ENCODE measurements around the gene PRH2. TPM values are rescaled to one million over a fixed set of nuclear protein-coding genes. Genes with fewer than 3 reads are reported as not detected.

Gene PRH2
- total and polyA plus RNA-seq, 3 donors from 2014 or later, result 1.2 to 6.5 (median 1.3) TPM

GRCh38 chr12:10910380-10910779 is 18.7 kb upstream of the PRH2 start:
- Histone ChIP-seq H3K27me3 (no peaks in the 10 kb centered on the region), H3K36me3 (ENCODE audit: low read depth, missing control alignments) (no peaks in the 10 kb centered on the region), H3K4me1 (no peaks in the 10 kb centered on the region), H3K9me3 (no peaks in the 10 kb centered on the region), H3K27ac (no peak overlapping the region), H3K4me3 (no peak overlapping the region)
- 77 to 90% methylated on average over 8 of the region's 8 CpGs for WGBS, 2 donors
- intact Hi-C loops (cut with DNase I; ENCODE audit: low total_unique reads), result no loop called here
- DNase-seq, result no peak
- TF ChIP-seq CTCF (IDR thresholded peaks at IDR 0.05) (no peak), POLR2A (IDR thresholded peaks at IDR 0.05) (no peak)

- Histone ChIP-seq H3K27ac (no peak overlapping the region), H3K27me3 (no peaks in the 10 kb centered on the region), H3K4me1 (no peaks in the 10 kb centered on the region), H3K9me3 (no peaks in the 10 kb centered on the region), H3K4me3 (no peak overlapping the region), H3K36me3 (ENCODE audit: low read depth, missing control alignments) (no peaks in the 10 kb centered on the region)
- no peak for DNase-seq
- 92 to 93% methylated on average over 1 of the region's 1 CpG for WGBS, 2 donors
- intact Hi-C loops (cut with DNase I; ENCODE audit: low total_unique reads), result no loop called here
- TF ChIP-seq CTCF (IDR thresholded peaks at IDR 0.05) (no peak), POLR2A (IDR thresholded peaks at IDR 0.05) (no peak)
Observed at GRCh38 chr12:10919809-10920208, 9.2 kb upstream of the PRH2 start.

- no peak for DNase-seq
- Histone ChIP-seq H3K27me3 (no peaks in the 10 kb centered on the region), H3K4me1 (no peaks in the 10 kb centered on the region), H3K36me3 (ENCODE audit: low read depth, missing control alignments) (no peaks in the 10 kb centered on the region), H3K4me3 (no peak overlapping the region), H3K27ac (no peak overlapping the region), H3K9me3 (no peaks in the 10 kb centered on the region)
- intact Hi-C loops (cut with DNase I; ENCODE audit: low total_unique reads), result no loop called here
- TF ChIP-seq POLR2A (IDR thresholded peaks at IDR 0.05) (no peak), CTCF (IDR thresholded peaks at IDR 0.05) (no peak)
- 89 to 96% methylated on average over 5 of the region's 5 CpGs for WGBS, 2 donors
Observed at GRCh38 chr12:10926269-10926668, 2.8 kb upstream of the PRH2 start.

GRCh38 chr12:10936506-10936905 is 7.5 kb downstream of the PRH2 start:
- no peaks in the 10 kb centered on the region for H3K36me3 ChIP-seq (ENCODE audit: low read depth, missing control alignments)
- no peaks in the 10 kb centered on the region for H3K27me3 ChIP-seq
- intact Hi-C loops (cut with DNase I; ENCODE audit: low total_unique reads), result no loop called here
- no peak overlapping the region for H3K27ac ChIP-seq
- 89 to 95% methylated on average over 1 of the region's 1 CpG for WGBS, 2 donors
- no peak for DNase-seq
- H3K9me3 ChIP-seq, result no peaks in the 10 kb centered on the region
- no peak for TF ChIP-seq POLR2A (IDR thresholded peaks at IDR 0.05)
- TF ChIP-seq CTCF (IDR thresholded peaks at IDR 0.05), result no peak
- no peaks in the 10 kb centered on the region for H3K4me1 ChIP-seq
- no peak overlapping the region for H3K4me3 ChIP-seq

- 79 to 90% methylated on average over 1 of the region's 1 CpG for WGBS, 2 donors
- H3K27me3 ChIP-seq, result no peaks in the 10 kb centered on the region
Observed at GRCh38 chr12:10939163-10939562, 10.1 kb downstream of the PRH2 start, which contains the start of gene TAS2R14. Gene TAS2R14, minus strand, starts transcription at chr12:10939263. Its CDS starts 56 bp downstream, at chr12:10939207.

More at GRCh38 chr12:10939163-10939562, 10.1 kb downstream of the PRH2 start, which contains the start of gene TAS2R14:
- H3K36me3 ChIP-seq (ENCODE audit: low read depth, missing control alignments), result no peaks in the 10 kb centered on the region
- TF ChIP-seq POLR2A (IDR thresholded peaks at IDR 0.05), result no peak
- TF ChIP-seq CTCF (IDR thresholded peaks at IDR 0.05), result no peak
- intact Hi-C loops (cut with DNase I; ENCODE audit: low total_unique reads), result no loop called here
- DNase-seq, result no peak
- no peak within 1 kb of the TSS for H3K27ac ChIP-seq
- H3K9me3 ChIP-seq, result no peaks in the 10 kb centered on the region
- no peaks in the 10 kb centered on the region for H3K4me1 ChIP-seq
- no peak within 1 kb of the TSS for H3K4me3 ChIP-seq

Measured in testis (tissue), 3 donors.